MG63 (cell line): ENCODE measurements around the gene PANX2. TPM values are rescaled to one million over a fixed set of nuclear protein-coding genes. Genes with fewer than 3 reads are reported as not detected.

ENCODE experiments used
- DNase-seq: peaks from one replicate; pipeline ENCODE4 v3.0.0-alpha.2; 2020
- H3K27me3 ChIP-seq: fragments of 250-450 bp; sonication (Bioruptor Pico); 2 replicates; pipeline ENCODE4 v1.5.1; 2020; ENCODE audit warnings: mild to moderate bottlenecking, moderate library complexity
- H3K36me3 ChIP-seq: fragments of 250-450 bp; sonication (Bioruptor Pico); 2 replicates; pipeline ENCODE4 v1.5.1; 2020; ENCODE audit warnings: mild to moderate bottlenecking, moderate library complexity
- H3K4me3 ChIP-seq: fragments of 250-450 bp; sonication (Bioruptor Pico); 2 replicates; pipeline ENCODE4 v1.5.1; 2020; ENCODE audit warnings: mild to moderate bottlenecking, moderate library complexity
- H3K9me3 ChIP-seq: fragments of 250-450 bp; sonication (Bioruptor Pico); 2 replicates; pipeline ENCODE4 v1.5.1; 2020; ENCODE audit warnings: mild to moderate bottlenecking, moderate library complexity
- total RNA-seq: library from RNA; depleted of rRNA; stranded (reverse); fragments of >200 nt; shearing (Covaris generic); gene quantifications from 2 replicates; pipeline ENCODE4 v1.2.3, GENCODE V29; 2014; ENCODE audit warnings: low replicate concordance

The PANX2 gene
- total RNA-seq, 1 experiment from 2014 or later, result 0.79 TPM

DNA sequence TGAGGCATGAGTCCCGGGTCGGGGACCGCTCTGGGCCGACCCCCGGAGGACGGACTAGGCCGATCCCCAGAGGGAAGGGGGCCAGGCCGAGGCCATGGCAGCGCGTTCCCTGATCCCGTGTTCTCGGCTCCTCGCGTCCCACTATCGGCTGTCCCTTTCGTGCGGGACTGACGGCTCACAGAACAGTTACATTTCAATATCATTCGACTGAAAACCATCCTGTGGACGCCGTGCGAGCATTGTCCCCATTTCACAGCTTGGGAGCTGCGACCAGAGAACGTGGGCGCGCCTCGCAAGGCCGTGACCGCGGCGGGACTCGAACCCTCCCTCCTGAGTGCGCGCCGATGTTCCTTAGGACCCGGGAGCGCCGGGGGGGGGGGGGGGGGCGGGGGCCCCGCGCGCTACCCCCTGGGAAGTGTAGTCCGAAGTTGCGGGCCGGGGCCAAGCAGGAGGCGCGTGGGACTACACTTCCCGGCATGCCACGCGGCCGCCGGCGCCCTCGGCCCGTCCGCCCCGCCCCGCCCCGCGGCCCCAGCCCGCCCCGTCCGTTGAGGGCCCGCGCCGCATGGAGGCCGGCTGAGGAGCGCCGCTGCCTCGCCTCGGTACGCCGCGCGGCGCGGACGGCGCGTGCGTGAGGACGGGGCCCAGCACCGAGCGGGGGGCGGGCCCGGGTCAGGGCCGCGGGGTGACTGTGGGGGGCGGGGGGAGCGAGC, 15.0 kb downstream of the PANX2 start, which contains the start of gene TRABD:
Gene TRABD (plus strand): TSS at position 539 of the 713 bp plus-strand sequence. CDS start 7,148 bp downstream, outside the sequence.
- Histone ChIP-seq H3K4me3 (peak within 1 kb of the TSS; percentile 70), H3K36me3 (peaks cover 20% of the 10 kb centered on the region), H3K9me3 (no peaks in the 10 kb centered on the region), H3K27me3 (no peaks in the 10 kb centered on the region)
- DNase-seq, result peak; percentile 87

DNA sequence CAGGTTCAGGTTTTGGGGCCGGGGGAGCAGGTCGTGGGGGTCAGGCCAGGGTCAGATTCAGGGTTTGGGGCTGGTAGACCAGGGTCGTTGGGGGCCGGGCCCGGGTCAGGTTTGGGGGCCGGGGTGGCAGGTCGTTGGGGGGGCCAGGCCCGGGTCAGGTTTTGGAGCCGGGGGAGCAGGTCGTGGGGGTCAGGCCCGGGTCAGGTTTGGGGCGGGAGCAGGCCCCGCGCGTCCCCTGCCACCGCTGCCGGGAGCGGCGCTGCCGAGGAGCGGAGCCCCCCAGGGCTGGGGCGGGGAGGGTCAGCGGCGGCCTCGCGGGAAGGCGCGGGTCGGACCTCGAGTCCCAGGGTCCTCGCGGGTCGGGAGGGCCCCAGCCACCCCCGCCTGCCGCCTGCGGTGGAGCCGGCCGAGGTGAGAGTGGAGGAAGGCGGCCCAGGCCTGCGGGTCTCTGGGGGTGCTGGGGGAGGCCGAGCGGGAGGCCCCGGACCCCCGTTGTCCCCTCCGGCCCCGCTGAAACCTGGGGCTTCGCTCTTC, 15.7 kb downstream of the PANX2 start:
- no peak for DNase-seq
- Histone ChIP-seq H3K27me3 (no peaks in the 10 kb centered on the region), H3K36me3 (peaks cover 20% of the 10 kb centered on the region), H3K9me3 (no peaks in the 10 kb centered on the region), H3K4me3 (peak overlapping the region; percentile 70)

DNA sequence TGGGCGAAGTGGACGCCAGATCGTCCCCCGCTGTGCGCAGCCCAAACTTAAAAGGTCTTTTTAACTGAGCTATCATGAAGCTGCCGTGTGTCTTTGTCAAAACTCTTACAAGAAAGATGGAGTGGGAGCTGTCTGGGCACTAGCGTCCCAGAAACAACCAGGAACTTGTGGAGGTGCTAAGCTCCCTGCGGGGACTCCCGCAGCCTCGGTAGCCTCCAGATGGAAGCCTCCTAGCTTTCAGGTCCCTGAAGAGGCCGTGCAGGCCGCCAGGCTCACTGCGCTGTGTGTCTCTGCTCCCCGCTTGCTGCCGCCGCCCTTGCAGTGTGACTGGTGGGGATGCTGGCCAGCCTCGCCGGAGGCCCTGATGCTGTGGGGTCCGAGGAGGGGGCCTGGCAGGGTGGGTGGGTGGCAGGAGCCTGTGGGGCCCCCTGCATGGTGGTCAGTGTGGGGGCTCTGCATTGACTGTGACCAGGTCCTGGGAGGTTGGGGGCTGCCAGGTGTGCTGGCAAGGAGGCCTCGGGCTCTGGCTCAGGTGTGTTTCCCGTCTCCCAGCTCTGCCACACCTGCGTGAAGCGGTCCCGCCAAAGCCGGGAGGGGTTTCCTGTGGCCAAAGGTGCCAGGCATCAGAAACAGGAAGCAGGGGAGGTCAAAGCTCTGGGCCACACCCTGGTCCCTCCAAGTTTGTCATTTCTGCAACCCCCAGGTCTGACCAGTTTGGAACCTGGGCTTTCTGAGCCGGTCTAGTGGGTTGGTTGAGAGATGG, 16.4 kb downstream of the PANX2 start:
- no peaks in the 10 kb centered on the region for H3K9me3 ChIP-seq
- H3K27me3 ChIP-seq, result no peaks in the 10 kb centered on the region
- no peak for DNase-seq
- peak overlapping the region; percentile 70 for H3K4me3 ChIP-seq
- peaks cover 27% of the 10 kb centered on the region for H3K36me3 ChIP-seq

DNA sequence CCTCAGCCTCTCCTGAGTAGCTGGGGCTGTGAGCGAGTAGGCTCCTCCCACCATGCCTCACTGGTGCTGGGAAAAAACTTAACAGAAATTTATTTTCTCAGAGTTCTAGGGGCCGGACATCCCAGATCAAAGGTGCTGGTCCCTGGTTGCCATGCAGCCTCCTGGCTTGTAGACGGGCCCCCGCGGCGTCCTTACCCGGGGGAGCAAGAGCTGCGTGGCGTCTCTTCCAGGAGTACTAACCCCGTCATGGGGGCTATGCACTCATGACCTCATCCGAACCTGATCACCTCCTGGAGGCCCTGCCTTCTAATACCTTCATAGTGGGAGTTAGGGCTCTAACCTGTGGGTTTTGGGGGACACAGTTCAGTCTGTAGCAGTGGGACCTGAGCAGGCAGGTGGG, 17.8 kb downstream of the PANX2 start:
- no peak for DNase-seq
- no peaks in the 10 kb centered on the region for H3K27me3 ChIP-seq
- H3K4me3 ChIP-seq, result no peak overlapping the region
- no peaks in the 10 kb centered on the region for H3K9me3 ChIP-seq
- H3K36me3 ChIP-seq, result peaks cover 33% of the 10 kb centered on the region

DNA sequence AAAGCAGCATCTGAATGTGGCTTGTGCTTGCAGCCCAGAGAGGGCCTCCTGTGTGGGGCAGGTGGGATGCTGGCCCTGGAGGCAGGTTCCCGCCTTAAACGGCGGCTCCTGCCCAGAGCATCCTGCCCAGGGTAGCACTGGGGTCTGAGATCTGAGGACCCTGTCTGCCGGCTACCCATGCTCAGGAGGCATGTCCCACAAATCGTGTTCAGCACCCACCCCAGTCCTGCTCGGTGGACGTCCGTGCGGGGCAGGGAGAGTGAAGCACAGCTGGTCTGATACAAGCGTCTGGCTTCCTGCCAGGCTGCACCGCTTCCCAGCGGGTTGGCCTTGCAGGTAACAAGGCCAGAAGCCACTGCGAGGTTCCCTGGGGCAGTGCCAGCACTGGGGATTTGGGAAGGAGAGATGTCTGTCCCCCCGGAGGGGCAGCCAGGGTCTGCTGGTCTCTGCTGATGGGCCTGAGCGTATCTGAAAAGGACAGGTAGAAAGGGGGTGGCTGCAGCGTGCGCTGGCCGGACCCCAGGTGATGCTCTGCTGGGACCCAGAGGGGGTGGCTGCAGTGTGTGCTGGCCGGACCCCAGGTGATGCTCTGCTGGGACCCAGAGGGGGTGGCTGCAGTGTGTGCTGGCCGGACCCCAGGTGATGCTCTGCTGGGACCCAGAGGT, 18.8 kb downstream of the PANX2 start:
- DNase-seq, result no peak
- H3K9me3 ChIP-seq, result no peaks in the 10 kb centered on the region
- peaks cover 39% of the 10 kb centered on the region for H3K36me3 ChIP-seq
- H3K27me3 ChIP-seq, result no peaks in the 10 kb centered on the region
- H3K4me3 ChIP-seq, result no peak overlapping the region

DNA sequence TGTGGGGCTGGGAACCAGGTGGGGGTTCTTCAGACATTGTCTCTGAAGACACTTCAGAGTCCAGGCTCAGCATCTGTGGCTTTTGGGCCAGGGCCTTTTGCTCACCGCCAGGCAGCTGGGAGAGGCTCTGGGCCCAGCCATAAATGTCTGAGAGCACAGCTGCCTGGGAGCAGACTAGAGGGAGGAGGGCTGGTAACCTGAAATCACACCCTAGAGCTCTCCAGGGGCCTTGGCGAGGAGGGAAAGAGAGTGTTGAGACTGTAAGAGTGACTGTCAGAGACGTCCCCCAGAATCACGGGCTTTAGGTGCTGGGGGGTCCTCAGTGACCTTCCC, 19.3 kb downstream of the PANX2 start:
- no peak overlapping the region for H3K4me3 ChIP-seq
- H3K36me3 ChIP-seq, result peaks cover 44% of the 10 kb centered on the region
- DNase-seq, result no peak

DNA sequence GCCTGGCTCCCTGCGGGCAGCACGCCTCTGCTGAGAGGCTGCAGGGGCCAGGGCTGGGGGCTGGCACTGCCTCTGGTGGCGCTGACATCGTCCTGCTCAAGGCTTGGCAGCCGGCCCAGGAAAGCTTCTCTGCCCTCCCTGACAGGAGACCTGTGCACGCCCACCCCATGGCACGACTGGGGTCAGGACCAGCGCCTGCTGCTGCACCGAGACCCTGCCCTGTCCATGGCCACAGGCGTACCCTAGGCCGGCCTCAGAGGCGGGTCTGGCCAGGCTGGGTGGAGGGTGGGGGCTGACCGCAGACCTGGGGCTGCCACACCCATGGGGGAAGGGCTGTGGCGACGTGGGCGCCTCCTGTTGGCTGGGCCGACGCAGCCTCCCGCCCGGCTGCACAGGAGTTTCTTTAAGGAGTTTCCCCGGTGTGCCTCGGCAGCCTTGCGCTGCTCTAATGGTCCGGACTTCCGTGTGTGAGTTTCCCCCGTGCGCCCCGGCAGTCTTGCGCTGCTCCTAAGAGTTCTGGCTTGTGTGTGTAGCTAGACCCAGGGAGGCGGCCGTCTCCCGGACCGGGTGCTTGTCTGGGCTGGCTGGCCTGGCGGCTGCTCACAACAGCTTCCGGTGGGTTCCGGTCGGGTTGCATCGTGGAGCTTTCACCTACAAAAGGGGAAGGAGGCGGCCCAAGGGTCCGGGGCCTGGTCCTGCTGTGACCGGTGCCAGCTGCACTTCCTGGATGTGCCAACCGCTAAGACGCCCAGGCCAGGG, 19.8 kb downstream of the PANX2 start:
- Histone ChIP-seq H3K36me3 (peaks cover 46% of the 10 kb centered on the region), H3K9me3 (no peaks in the 10 kb centered on the region), H3K27me3 (no peaks in the 10 kb centered on the region), H3K4me3 (no peak overlapping the region)
- peak; percentile 60 for DNase-seq

More for the DNA sequence above, 19.3 kb downstream of the PANX2 start:
- H3K27me3 ChIP-seq, result no peaks in the 10 kb centered on the region
- no peaks in the 10 kb centered on the region for H3K9me3 ChIP-seq

DNA sequence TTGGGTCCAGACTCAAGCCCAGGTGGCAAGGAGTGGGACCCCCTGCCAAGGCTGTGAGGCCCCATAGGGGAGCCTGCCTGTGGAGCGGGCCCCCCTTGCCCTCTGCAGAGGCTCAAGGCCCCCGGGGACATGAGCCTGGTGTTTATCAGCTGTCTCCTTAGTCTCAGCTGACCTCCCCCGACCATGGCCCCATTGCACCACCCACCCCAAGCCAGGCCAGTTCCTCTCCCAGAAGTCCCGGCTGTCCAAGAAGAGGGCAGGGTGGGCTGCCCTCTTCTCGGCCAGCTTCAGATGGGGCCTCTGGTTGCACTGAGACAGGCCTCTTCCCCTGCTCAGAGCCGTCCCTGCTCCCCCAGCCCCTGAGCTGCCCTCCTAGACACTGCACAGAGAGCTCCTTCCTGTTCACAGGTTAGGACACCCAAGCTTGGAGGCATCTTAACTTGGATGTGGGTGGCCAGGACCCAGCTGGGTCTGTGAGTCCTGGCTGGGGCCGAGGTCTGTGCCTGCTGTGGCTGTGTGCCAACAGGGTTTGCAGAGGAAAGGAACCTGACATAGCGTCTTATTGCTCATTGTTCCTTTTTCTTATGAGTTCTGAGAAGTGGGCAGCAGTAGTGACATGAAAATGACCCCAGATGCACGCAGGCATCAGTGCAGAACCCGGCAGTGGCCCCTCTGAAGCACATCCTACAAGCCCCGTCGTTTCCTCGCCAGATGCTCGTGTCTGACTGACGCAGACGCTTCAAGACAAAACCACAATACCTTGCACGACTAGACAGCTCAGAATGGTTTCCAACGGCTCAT, 20.6 kb downstream of the PANX2 start:
- Histone ChIP-seq H3K9me3 (no peaks in the 10 kb centered on the region), H3K36me3 (peaks cover 46% of the 10 kb centered on the region), H3K4me3 (no peak overlapping the region), H3K27me3 (no peaks in the 10 kb centered on the region)
- no peak for DNase-seq

DNA sequence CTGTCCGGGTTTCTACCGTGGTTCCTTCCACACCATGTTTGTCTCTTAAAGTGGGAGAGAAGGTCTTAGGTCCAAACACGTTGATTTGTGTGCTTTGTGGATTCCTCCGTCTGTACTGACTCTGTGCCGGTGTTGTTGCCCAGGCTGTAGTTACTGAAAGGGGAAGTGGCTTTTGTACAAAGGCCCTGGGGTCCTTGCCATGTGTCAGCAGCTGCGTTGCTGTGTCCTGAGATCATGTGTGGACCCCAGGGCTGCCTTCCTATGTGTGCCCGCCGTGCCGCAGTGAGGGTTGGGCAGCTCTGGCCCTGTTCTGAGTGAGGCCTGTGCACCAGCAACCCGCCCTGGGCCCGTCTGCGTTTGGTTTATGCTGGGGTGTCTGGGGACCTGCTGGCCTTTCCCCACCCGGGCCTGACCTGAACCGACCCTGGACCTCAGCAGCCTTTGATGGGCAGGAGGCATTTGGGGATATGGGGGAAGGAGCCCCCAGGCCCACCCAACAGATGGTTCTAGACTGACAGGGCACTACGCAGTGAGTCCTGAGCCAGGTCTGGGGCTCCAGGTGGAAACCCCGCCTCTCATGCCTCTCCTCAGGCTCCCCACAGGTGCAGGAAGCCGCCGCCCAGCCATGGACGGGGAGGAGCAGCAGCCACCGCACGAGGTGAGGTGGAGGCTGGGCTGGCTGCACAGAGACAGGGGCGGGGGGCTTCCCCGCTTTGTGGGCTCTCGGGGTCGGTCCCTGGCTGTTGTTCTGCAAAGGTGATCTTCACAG, 22.1 kb downstream of the PANX2 start:
- no peak overlapping the region for H3K4me3 ChIP-seq

DNA sequence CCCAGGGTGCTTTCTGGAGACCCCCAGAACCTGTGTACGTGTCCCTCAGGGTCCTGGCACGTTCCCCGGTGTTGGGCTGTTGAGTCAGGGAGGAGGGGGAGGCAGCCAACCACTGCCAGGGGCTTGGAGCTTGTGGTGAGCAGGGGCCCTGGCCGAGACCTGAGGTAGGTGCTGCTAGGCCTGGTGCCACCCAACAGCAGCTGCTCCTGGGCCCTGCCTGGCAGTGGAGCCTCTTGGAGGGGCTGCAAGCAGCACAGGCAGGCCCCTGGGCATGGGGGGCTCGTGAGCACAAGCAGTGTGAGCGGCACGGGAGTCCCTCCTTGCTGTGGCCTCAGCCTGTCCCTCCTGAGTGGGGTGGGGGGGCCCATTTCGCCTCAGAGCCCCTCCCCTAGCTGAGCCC, 23.1 kb downstream of the PANX2 start:
- H3K4me3 ChIP-seq, result no peak overlapping the region
- no peaks in the 10 kb centered on the region for H3K9me3 ChIP-seq
- H3K36me3 ChIP-seq, result peaks cover 33% of the 10 kb centered on the region
- no peaks in the 10 kb centered on the region for H3K27me3 ChIP-seq
- DNase-seq, result no peak

More for the DNA sequence above, 22.1 kb downstream of the PANX2 start:
- Histone ChIP-seq H3K9me3 (no peaks in the 10 kb centered on the region), H3K36me3 (peaks cover 43% of the 10 kb centered on the region), H3K27me3 (no peaks in the 10 kb centered on the region)
- DNase-seq, result no peak

DNA sequence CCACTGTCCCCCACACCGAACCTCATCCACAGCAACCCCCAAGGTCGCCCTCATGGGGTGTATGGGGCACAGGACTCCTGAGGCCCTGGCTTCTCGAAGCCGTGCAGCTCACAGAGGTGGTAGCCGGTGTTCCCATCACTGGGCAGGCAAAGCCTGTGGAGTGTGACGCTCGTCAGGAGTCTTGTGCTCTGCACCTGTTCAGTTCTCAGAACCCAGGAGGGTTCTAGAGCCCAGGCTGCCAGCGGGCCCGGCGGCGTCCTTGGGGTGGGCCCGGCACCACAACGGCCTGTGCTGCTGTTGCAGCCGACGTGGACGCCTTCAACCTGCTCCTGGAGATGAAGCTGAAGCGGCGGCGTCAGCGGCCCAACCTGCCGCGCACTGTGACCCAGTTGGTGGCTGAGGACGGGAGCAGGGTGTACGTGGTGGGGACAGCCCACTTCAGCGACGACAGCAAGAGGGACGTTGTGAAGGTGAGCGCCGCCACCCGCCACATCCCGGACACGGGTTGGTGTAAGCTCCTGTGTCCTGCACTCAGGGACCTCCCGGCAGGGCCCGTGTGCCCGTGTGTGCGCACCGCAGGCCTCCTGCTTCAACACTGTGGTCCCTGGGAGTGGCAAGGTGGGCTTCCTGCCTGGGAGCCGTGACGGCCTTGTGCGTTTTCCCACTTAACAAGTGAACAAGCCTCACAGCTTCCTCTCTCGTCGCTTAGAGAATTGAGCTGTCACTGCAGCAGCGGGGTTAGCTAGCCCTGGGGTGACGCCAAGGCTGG, 23.7 kb downstream of the PANX2 start:
- DNase-seq, result no peak
- Histone ChIP-seq H3K27me3 (no peaks in the 10 kb centered on the region), H3K36me3 (peaks cover 31% of the 10 kb centered on the region), H3K9me3 (no peaks in the 10 kb centered on the region), H3K4me3 (no peak overlapping the region)

DNA sequence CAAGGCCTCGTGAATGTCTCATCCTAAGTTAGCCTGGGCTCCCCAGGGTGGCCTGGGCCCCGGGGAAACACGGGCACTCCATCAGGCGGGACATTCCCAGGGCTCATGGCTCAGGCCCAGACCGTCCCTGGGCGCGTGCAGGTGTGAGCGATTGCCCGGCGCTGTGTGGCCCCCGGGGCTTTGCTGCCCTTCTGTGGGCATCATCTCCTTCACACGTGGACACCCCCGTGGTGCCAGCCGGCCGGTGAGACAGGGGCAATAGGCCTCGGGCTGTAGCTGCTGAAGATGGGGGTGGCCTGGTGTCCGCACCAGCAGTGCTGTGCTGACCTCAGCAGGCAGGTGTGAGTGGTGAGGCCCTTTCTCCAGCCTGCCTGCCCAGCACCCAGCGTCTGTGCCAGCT, 25.7 kb downstream of the PANX2 start:
- Histone ChIP-seq H3K27me3 (no peaks in the 10 kb centered on the region), H3K36me3 (peaks cover 33% of the 10 kb centered on the region), H3K9me3 (no peaks in the 10 kb centered on the region), H3K4me3 (no peak overlapping the region)
- no peak for DNase-seq

DNA sequence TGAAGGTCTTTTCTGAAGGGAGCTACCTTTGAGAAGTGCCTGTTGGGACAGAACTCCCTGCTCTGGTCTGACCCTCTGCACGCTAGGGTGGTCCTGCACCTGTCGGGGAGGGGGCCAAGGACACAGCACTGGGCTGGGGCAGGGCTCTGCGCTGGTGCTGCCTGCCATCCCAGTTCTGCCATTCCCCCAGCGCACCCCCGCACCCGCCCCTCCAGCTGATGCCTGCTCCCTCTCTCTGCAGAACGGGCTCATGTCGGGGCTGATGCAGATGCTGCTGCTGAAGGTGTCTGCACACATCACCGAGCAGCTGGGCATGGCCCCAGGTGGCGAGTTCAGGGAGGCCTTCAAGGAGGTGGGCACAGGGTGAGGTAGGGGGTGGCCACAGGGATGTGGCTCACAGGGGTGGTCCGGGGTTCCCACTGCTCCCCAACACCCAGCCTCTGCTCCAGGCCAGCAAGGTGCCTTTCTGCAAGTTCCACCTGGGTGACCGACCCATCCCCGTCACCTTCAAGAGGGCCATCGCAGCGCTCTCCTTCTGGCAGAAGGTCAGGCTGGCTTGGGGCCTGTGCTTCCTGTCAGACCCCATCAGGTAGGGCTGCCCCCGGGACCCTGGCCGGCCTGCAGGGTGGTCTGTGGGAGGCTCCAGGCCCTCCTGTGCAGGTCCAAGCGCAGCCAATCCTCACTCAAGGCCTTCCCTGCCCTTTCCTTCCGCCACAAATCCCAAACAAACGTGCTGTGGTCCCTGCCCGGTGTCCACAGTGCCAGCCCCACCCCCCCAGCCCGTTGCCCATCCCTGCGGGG, 26.7 kb downstream of the PANX2 start:
- peaks cover 24% of the 10 kb centered on the region for H3K36me3 ChIP-seq
- H3K27me3 ChIP-seq, result no peaks in the 10 kb centered on the region
- H3K4me3 ChIP-seq, result no peak overlapping the region
- H3K9me3 ChIP-seq, result no peaks in the 10 kb centered on the region
- DNase-seq, result no peak
